Measurements from ENCODE around the gene FBXW9. TPM values are rescaled to one million over a fixed set of nuclear protein-coding genes. Genes with fewer than 3 reads are reported as not detected.
"Not testable (repeated sequence)": the region's sequence is repeated elsewhere in the genome, so short reads cannot be mapped to it uniquely, and the experiment has no call there.

The FBXW9 gene
- total and polyA plus RNA-seq, 7 donors = 3.6 to 10.8 (median 6.2) TPM

GRCh38 chr19:12701596-12702282 is 5.3 kb upstream of the FBXW9 start:
- 92 to 93% methylated on average over 33 of the region's 33 CpGs for WGBS, 2 donors
- no peak overlapping the region for H3K4me3 ChIP-seq
- no peak overlapping the region for H3K27ac ChIP-seq
- no peaks in the 10 kb centered on the region for H3K9me3 ChIP-seq
- no peak for DNase-seq
- no peaks in the 10 kb centered on the region for H3K27me3 ChIP-seq
- intact Hi-C loops (cut with DNase I) = no loop called here
- peaks cover 0 to 7% (median 5%) of the 10 kb centered on the region in 4 donors for H3K4me1 ChIP-seq
- TF ChIP-seq CTCF (IDR thresholded peaks at IDR 0.05) = no peak
- TF ChIP-seq EP300 (IDR thresholded peaks at IDR 0.05) = no peak
- no peak for TF ChIP-seq POLR2AphosphoS5 (IDR thresholded peaks at IDR 0.05)
- no peak for TF ChIP-seq POLR2A (IDR thresholded peaks at IDR 0.05)
- peaks cover 56 to 82% (median 68%) of the 10 kb centered on the region in 4 donors for H3K36me3 ChIP-seq

- intact Hi-C loops (cut with DNase I) = no loop called here
- 82 to 83% methylated on average over 6 of the region's 6 CpGs for WGBS, 2 donors
- Histone ChIP-seq H3K36me3 (peaks cover 21 to 46% (median 32%) of the 10 kb centered on the region in 4 donors), H3K27ac (no peak overlapping the region), H3K27me3 (no peaks in the 10 kb centered on the region), H3K4me3 (no peak overlapping the region), H3K4me1 (peaks cover 0 to 22% (median 18%) of the 10 kb centered on the region in 4 donors), H3K9me3 (no peaks in the 10 kb centered on the region)
- TF ChIP-seq POLR2AphosphoS5 (IDR thresholded peaks at IDR 0.05) (no peak), CTCF (IDR thresholded peaks at IDR 0.05) (no peak), EP300 (IDR thresholded peaks at IDR 0.05) (no peak), POLR2A (IDR thresholded peaks at IDR 0.05) (no peak)
- no peak for DNase-seq
Measured at GRCh38 chr19:12698138-12698537, 1.7 kb upstream of the FBXW9 start.

- H3K4me1 ChIP-seq = peaks cover 0 to 22% (median 18%) of the 10 kb centered on the region in 4 donors
- 96% methylated on average over 22 of the region's 22 CpGs for WGBS, 2 donors
- H3K27me3 ChIP-seq; H3K9me3 ChIP-seq; intact Hi-C loops (cut with DNase I); H3K27ac ChIP-seq; DNase-seq; H3K4me3 ChIP-seq: not testable (repeated sequence)
- H3K36me3 ChIP-seq = peaks cover 14 to 38% (median 26%) of the 10 kb centered on the region in 4 donors
Measured at GRCh38 chr19:12697425-12697824, 994 bp upstream of the FBXW9 start.

GRCh38 chr19:12695997-12696365 is 450 bp downstream of the FBXW9 start:
- TF ChIP-seq POLR2A (IDR thresholded peaks at IDR 0.05) (no peak), POLR2AphosphoS5 (IDR thresholded peaks at IDR 0.05) (no peak), CTCF (IDR thresholded peaks at IDR 0.05) (no peak), EP300 (IDR thresholded peaks at IDR 0.05) (no peak)
- peaks cover 0 to 22% (median 18%) of the 10 kb centered on the region in 4 donors for H3K4me1 ChIP-seq
- H3K27ac ChIP-seq = peak overlapping the region; percentile 83 to 92 (median 91)
- H3K36me3 ChIP-seq = peaks cover 0 to 24% (median 12%) of the 10 kb centered on the region in 4 donors
- H3K4me3 ChIP-seq = peak overlapping the region; percentile 52 to 92 (median 74)
- WGBS, 2 donors = 3% methylated on average over 36 of the region's 36 CpGs
- H3K9me3 ChIP-seq = no peaks in the 10 kb centered on the region
- intact Hi-C loops (cut with DNase I) = no loop called here
- H3K27me3 ChIP-seq = no peaks in the 10 kb centered on the region
- no peak for DNase-seq

- TF ChIP-seq POLR2AphosphoS5 (IDR thresholded peaks at IDR 0.05) = no peak
- no peak for TF ChIP-seq POLR2A (IDR thresholded peaks at IDR 0.05)
- no peak for TF ChIP-seq CTCF (IDR thresholded peaks at IDR 0.05)
- no peak for TF ChIP-seq EP300 (IDR thresholded peaks at IDR 0.05)
- DNase-seq = no peak
- intact Hi-C loops (cut with DNase I) = no loop called here
- H3K4me1 ChIP-seq = peaks cover 0 to 22% (median 18%) of the 10 kb centered on the region in 4 donors
- H3K36me3 ChIP-seq = peaks cover 0 to 19% (median 8%) of the 10 kb centered on the region in 4 donors
- no peaks in the 10 kb centered on the region for H3K9me3 ChIP-seq
- no peak overlapping the region for H3K27ac ChIP-seq
- WGBS, 2 donors = 47 to 78% methylated on average over 1 of the region's 1 CpG
- H3K27me3 ChIP-seq = no peaks in the 10 kb centered on the region
- peak overlapping the region; percentile 52 to 92 (median 74) for H3K4me3 ChIP-seq
Measured at GRCh38 chr19:12695514-12695913, 917 bp downstream of the FBXW9 start.
